HepG2 (cell line): ENCODE data around the gene HOXD4.
A peak's percentile ranks its signal among the peaks of the same experiment; 100 is the strongest.

Experiments
- CTCF ChIP-seq: sonication (generic); formaldehyde crosslinking; IDR thresholded peaks from 2 replicates; pipeline ENCODE4 v1.5.0; 2020; ENCODE audit warnings: mild to moderate bottlenecking, missing genetic modification reagents, moderate library complexity
- DPF2 ChIP-seq: sonication (generic); formaldehyde crosslinking; IDR thresholded peaks from 2 replicates; pipeline ENCODE4 v1.4.0; 2020; ENCODE audit warnings: mild to moderate bottlenecking, low read depth, missing genetic modification reagents, borderline replicate concordance
- EZH2 ChIP-seq: conservative IDR thresholded peaks from 2 replicates; pipeline ENCODE4 v1.6.1; 2012; ENCODE audit warnings: mild to moderate bottlenecking, low read depth, low read length, moderate library complexity
- SP2 ChIP-seq: sonication (generic); formaldehyde crosslinking; IDR thresholded peaks from 2 replicates; pipeline ENCODE4 v1.5.1; 2020; ENCODE audit warnings: mild to moderate bottlenecking, missing genetic modification reagents
- ZNF513 ChIP-seq: sonication (generic); formaldehyde crosslinking; conservative IDR thresholded peaks from 2 replicates; pipeline ENCODE4 v1.5.0; 2020; ENCODE audit warnings: missing genetic modification reagents
- TF ChIP-seq, protein P1 (sequence below): sonication (generic); formaldehyde crosslinking; IDR thresholded peaks from 2 replicates; pipeline ENCODE4 v1.5.0; 2020; ENCODE audit warnings: missing genetic modification reagents
- TF ChIP-seq, protein P2 (sequence below), 2 experiments: sonication (generic) in 1 of 2; formaldehyde crosslinking in 1 of 2; IDR thresholded peaks; 2 replicates each; pipeline versions ENCODE4 v1.4.0 to v1.6.1; 2016 to 2020; ENCODE audit warnings: borderline replicate concordance in 1 of 2, low read depth in 1 of 2, mild to moderate bottlenecking in 1 of 2, missing genetic modification reagents in 1 of 2

GRCh38 chr2:176187899-176188773 lies 36.8 kb downstream of the HOXD4 start, which contains the start of gene HOXD1:
- TF ChIP-seq SP2 (CRISPR knock-in tag), result no peak
- TF ChIP-seq, protein P1, sequence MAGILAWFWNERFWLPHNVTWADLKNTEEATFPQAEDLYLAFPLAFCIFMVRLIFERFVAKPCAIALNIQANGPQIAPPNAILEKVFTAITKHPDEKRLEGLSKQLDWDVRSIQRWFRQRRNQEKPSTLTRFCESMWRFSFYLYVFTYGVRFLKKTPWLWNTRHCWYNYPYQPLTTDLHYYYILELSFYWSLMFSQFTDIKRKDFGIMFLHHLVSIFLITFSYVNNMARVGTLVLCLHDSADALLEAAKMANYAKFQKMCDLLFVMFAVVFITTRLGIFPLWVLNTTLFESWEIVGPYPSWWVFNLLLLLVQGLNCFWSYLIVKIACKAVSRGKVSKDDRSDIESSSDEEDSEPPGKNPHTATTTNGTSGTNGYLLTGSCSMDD (CRISPR knock-in tag), result no peak
- no peak; the same call in 1 of the 2 replicates for TF ChIP-seq CTCF (CRISPR knock-in tag)
- TF ChIP-seq DPF2 (CRISPR knock-in tag), result peak; percentile 28; the same call in 1 of the 2 replicates
- TF ChIP-seq, protein P2, sequence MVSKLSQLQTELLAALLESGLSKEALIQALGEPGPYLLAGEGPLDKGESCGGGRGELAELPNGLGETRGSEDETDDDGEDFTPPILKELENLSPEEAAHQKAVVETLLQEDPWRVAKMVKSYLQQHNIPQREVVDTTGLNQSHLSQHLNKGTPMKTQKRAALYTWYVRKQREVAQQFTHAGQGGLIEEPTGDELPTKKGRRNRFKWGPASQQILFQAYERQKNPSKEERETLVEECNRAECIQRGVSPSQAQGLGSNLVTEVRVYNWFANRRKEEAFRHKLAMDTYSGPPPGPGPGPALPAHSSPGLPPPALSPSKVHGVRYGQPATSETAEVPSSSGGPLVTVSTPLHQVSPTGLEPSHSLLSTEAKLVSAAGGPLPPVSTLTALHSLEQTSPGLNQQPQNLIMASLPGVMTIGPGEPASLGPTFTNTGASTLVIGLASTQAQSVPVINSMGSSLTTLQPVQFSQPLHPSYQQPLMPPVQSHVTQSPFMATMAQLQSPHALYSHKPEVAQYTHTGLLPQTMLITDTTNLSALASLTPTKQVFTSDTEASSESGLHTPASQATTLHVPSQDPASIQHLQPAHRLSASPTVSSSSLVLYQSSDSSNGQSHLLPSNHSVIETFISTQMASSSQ (IDR thresholded peaks at IDR 0.05; ENCODE audit: low read depth), result no peak
- TF ChIP-seq, protein P2 (CRISPR knock-in tag; IDR thresholded peaks at IDR 0.05; ENCODE audit: borderline replicate concordance), result peak; percentile 49; the same call in 1 of the 2 replicates
- no peak for TF ChIP-seq EZH2
- peak; percentile 66; the same call in 1 of the 2 replicates for TF ChIP-seq ZNF513
